ENCODE data around the gene PHKG1. TPM values are rescaled to one million over a fixed set of nuclear protein-coding genes. Genes with fewer than 3 reads are reported as not detected.
"Not testable (repeated sequence)": the region's sequence is repeated elsewhere in the genome, so short reads cannot be mapped to it uniquely, and the experiment has no call there.

PHKG1 gene
- total RNA-seq, 2 donors from 2014 or later: 0.46 TPM

DNA sequence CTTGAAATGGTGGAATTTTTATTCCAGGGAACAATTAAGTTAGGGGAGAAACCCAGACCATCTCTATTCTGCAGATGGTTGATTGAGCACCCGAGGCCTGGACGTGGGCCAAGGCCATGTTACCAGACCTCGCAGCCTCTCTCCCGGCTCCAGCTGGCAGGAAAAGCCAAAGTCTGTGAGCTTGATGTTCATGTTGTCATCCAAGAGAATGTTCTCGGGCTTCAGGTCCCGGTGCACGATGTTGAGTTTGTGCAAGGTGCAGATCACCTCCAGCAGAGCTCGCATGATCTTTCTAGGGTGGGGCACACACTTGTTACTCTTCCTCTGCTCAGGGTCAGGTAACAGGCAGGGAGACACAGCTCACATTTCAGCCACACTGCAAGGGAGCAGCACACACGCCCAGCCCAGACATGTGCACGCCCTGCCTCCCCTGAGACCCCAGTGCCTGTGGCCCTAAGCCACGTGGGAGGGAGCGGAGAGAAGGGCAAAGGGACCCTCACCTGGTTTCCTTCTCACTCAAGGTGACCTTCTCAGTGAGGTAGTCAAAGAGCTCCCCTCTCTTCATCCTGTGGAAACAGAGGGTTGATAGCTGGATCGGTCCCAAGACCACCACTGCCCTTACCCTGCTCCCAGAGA lies 9.5 kb downstream of the PHKG1 start:
- H3K27ac ChIP-seq (ENCODE audit: low read depth, low read length): no peak overlapping the region
- H3K27me3 Mint-ChIP-seq (ENCODE audit: insufficient read depth): no peaks in the 10 kb centered on the region
- peaks cover 38% of the 10 kb centered on the region for H3K36me3 Mint-ChIP-seq (ENCODE audit: low read depth)
- no peak for DNase-seq
- H3K36me3 ChIP-seq (ENCODE audit: control insufficient read depth, insufficient read depth, low read length): peaks cover 9% of the 10 kb centered on the region
- no peaks in the 10 kb centered on the region for H3K4me1 ChIP-seq (ENCODE audit: control insufficient read depth, insufficient read depth, low read length)
- H3K9ac ChIP-seq (ENCODE audit: extremely low read depth, low read length, poor library complexity, severe bottlenecking): no peak overlapping the region
- no peak overlapping the region for H3K27ac Mint-ChIP-seq
- H3K27me3 ChIP-seq (ENCODE audit: control insufficient read depth, insufficient read depth, low read length, poor library complexity, severe bottlenecking): no peaks in the 10 kb centered on the region
- H3K4me3 Mint-ChIP-seq: no peak overlapping the region
- H3K4me3 ChIP-seq (ENCODE audit: low read length): no peak overlapping the region
- TF ChIP-seq, protein P1, sequence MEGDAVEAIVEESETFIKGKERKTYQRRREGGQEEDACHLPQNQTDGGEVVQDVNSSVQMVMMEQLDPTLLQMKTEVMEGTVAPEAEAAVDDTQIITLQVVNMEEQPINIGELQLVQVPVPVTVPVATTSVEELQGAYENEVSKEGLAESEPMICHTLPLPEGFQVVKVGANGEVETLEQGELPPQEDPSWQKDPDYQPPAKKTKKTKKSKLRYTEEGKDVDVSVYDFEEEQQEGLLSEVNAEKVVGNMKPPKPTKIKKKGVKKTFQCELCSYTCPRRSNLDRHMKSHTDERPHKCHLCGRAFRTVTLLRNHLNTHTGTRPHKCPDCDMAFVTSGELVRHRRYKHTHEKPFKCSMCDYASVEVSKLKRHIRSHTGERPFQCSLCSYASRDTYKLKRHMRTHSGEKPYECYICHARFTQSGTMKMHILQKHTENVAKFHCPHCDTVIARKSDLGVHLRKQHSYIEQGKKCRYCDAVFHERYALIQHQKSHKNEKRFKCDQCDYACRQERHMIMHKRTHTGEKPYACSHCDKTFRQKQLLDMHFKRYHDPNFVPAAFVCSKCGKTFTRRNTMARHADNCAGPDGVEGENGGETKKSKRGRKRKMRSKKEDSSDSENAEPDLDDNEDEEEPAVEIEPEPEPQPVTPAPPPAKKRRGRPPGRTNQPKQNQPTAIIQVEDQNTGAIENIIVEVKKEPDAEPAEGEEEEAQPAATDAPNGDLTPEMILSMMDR (conservative IDR thresholded peaks at IDR 0.05): no peak
- H3K9me3 ChIP-seq (ENCODE audit: control insufficient read depth, low read length): no peaks in the 10 kb centered on the region
- WGBS, 2 experiments (ENCODE audit: insufficient coverage in 1 of 2, insufficient read length in 1 of 2): 92 to 93% methylated on average over 11 to 13 of the region's 13 CpGs
- H3K4me1 Mint-ChIP-seq: no peaks in the 10 kb centered on the region
- H3K9me3 Mint-ChIP-seq: no peaks in the 10 kb centered on the region

DNA sequence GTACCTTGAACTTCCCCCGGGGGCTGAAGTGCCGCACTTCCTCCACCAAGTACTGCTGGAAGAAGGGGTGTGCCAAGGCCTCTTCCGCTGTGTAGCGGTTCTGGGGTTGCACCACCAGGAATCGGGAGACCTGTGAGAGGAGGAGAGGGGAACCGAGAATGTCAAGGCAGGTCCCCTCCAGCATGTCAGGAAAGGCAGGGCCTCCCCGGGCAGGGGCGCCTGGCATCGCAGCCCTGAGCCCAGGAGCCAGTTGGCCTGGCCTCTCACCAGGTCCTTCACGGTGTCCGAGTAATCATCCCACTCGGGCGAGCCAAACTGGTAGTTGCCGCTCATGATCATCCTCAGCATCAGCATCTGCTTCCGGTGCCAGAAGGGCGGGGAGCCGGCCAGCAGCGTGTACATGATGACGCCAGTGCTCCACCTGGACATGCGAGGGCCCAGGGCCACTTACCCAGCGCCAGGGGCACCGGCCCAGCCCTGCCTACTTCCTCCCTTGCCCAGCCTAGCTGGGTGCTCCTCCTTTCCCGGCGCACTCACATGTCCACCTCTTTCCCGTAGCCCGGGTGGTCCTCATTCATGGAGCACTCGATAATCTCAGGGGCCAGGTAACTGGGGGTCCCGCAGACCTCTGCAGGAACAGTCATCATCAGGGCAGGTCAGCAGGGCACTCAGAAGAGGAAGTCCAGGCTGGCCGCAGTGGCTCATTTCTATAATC lies 11.0 kb downstream of the PHKG1 start:
- H3K27ac Mint-ChIP-seq: no peak overlapping the region
- H3K4me1 Mint-ChIP-seq: no peaks in the 10 kb centered on the region
- no peak overlapping the region for H3K4me3 ChIP-seq (ENCODE audit: low read length)
- H3K36me3 ChIP-seq (ENCODE audit: control insufficient read depth, insufficient read depth, low read length): peaks cover 16% of the 10 kb centered on the region
- peaks cover 39% of the 10 kb centered on the region for H3K36me3 Mint-ChIP-seq (ENCODE audit: low read depth)
- H3K27me3 Mint-ChIP-seq (ENCODE audit: insufficient read depth): no peaks in the 10 kb centered on the region
- WGBS, 2 experiments (ENCODE audit: insufficient coverage in 1 of 2, insufficient read length in 1 of 2): 94% methylated on average over 11 to 29 of the region's 29 CpGs
- no peak overlapping the region for H3K4me3 Mint-ChIP-seq
- H3K9me3 Mint-ChIP-seq: no peaks in the 10 kb centered on the region
- no peaks in the 10 kb centered on the region for H3K9me3 ChIP-seq (ENCODE audit: control insufficient read depth, low read length)
- H3K27ac ChIP-seq (ENCODE audit: low read depth, low read length): no peak overlapping the region
- no peaks in the 10 kb centered on the region for H3K27me3 ChIP-seq (ENCODE audit: control insufficient read depth, insufficient read depth, low read length, poor library complexity, severe bottlenecking)
- H3K9ac ChIP-seq (ENCODE audit: extremely low read depth, low read length, poor library complexity, severe bottlenecking): no peak overlapping the region
- no peak for DNase-seq
- TF ChIP-seq, protein P1 (conservative IDR thresholded peaks at IDR 0.05): no peak
- H3K4me1 ChIP-seq (ENCODE audit: control insufficient read depth, insufficient read depth, low read length): no peaks in the 10 kb centered on the region

DNA sequence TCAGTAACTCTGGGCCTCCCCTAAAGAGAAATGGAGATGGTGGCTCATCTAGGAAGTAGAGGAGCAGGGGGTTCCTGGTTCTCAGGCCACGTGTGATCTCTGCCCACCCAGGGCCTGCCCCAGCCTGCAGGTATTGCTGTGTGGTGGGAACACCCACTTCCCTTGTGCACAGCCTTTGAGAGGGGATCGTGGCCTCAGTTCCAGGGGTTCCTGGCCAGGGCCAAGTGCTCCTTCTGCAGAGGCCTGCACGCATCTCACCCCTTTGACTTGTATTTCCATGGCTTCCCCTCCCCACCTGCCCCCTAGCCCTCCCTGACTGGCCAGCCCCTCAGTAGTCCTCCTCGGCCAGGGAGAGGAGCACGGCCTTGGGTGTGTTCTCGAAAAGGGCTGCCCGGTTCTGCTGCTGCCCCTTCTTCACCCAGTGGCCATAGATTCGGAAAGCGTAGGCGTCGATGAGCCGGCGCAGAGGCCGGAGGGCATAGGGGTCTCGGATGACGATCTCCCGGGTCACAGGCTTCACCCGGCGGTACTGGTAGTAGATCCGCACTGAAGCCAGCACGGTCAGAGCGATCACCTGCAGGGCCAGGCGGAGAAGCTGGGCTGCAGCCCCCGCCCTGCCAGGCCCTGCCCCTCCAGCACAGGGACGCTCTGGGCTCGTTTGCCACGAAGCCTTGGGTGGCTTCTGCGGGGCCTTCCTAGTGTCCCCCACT lies 11.9 kb downstream of the PHKG1 start:
- H3K27me3 Mint-ChIP-seq (ENCODE audit: insufficient read depth); H3K4me3 Mint-ChIP-seq: not testable (repeated sequence)

More for the DNA sequence above, 11.9 kb downstream of the PHKG1 start:
- not testable (repeated sequence) for H3K27ac Mint-ChIP-seq; H3K4me1 Mint-ChIP-seq; DNase-seq; H3K27ac ChIP-seq (ENCODE audit: low read depth, low read length); H3K4me1 ChIP-seq (ENCODE audit: control insufficient read depth, insufficient read depth, low read length); H3K9me3 Mint-ChIP-seq; H3K4me3 ChIP-seq (ENCODE audit: low read length); H3K9ac ChIP-seq (ENCODE audit: extremely low read depth, low read length, poor library complexity, severe bottlenecking); H3K27me3 ChIP-seq (ENCODE audit: control insufficient read depth, insufficient read depth, low read length, poor library complexity, severe bottlenecking); H3K9me3 ChIP-seq (ENCODE audit: control insufficient read depth, low read length)
- peaks cover 44% of the 10 kb centered on the region for H3K36me3 Mint-ChIP-seq (ENCODE audit: low read depth)
- peaks cover 22% of the 10 kb centered on the region for H3K36me3 ChIP-seq (ENCODE audit: control insufficient read depth, insufficient read depth, low read length)
- 95% methylated on average over 17 to 28 of the region's 28 CpGs for WGBS, 2 experiments (ENCODE audit: insufficient coverage in 1 of 2, insufficient read length in 1 of 2)
